HUDEP-2 (cell line): Measurements from ENCODE around the gene YBX3.

Source experiments
- DNase-seq, 76 experiments: peaks; one replicate each; lab custom pipeline; 2025; ENCODE audit not compliant: unreplicated experiment in 76 of 76; lab: John Stamatoyannopoulos, UW

YBX3 gene

DNA sequence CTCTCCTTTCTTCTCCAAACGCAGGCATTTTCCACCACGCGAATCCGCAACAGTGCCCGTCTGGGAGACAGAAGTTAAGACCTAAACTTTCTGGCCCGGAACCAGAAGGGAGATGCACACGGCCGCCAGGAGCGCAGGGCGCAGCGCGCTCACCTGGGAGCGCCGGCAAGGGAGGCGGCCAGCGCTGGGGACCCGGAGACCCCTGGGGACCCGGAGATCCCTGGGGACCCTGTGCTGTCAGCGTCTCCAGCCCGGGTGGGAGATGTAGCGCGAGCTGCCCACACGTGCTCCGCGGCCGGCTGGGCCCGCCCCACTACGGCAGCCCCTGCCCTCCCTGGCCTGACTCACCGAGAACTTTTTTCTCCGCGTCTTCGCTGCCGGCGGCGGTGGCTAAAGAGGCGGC lies 620 bp downstream of the YBX3 start:
- DNase-seq = peak in 31 of 76 experiments; percentile 4 to 62 (median 28)

DNA sequence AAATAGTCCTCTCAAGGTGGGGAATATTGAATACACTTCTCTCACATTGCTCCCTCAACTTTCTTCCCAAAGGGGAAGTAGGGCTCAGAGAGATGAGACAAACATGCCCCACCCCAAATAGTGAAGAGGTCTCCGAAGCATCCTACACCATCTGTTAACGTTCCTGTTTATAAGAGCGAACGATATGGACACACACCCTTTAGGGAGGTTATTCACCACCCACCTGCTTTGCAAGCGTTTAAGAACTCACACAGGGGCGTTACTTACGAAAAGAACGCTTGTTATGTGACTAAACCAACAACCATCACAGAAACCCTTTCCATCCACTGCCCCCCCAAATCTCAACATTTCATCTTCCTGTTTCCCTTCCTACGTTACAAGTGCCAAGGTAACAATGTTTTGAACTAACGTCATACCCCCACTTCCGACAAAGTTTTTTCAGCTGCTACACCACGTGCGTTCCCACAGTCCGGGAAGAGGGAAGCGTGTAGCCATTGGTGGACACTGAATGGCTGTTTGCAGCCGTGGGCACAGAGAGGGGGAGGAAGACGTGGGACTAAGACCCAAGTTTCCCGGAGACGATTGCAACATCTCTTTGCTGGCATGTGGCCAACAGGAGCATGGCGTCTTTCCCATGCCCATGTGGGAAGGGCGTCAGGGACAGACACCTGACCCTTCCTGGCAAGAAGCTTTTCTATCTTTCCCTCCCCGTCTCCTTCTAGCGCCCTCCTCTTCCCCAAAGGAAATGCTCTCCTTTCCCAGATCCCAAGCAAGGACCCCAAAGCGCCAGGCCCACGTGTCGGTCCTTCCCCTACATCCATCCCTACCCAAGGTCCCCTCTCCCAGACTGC lies 1.2 kb downstream of the YBX3 start:
- peak in 58 of 76 experiments; percentile 4 to 72 (median 32) for DNase-seq

DNA sequence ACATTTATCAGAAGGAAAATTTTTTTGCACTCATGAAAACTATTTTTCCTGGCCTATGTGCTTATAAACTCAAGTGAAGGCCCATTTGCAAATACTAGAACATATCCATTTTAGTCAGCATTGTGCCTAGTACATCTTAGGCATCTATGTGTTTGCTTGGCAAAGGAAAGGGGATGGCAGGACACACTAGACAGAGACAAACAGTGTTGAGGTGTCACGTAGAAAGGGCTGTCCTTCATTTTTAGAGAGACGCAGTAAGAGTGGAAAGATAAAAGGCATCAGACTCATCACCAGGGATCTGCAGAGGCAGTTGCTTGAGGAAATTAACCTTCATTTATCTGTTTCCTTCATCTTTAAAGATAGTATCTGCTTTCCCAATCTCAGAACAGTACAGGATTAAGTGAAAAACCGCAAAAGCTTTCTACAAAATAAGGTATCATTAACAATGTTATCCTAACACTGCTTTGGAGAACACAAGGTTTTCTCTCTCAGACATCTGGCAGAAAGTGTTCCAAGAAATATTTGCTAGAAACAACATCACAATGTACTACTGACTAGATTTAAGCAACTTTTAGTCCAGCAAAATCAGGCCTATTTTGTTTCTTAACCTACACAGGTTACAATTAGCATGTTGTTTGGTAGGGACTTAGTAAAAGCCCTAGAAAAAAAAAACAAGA lies 2.0 kb downstream of the YBX3 start:
- no peak for DNase-seq

DNA sequence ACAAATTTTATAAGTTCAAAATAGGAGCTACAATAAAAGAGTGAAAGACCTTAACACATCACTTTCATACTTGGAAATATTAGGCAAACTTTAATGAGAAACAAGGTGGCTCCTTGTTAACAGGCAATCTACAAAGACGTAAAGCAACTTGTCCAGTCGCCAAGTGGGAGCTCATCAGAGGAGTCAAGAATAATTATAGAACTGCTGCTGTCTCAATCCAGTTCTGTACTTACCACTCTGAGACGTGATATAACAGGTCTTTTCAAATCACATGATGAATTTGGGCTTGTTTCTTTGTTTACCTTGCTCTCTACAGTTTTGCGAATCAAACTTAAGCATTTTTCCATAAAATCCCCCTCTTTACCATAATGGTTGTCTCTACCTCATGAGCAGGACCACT lies 3.6 kb downstream of the YBX3 start:
- DNase-seq = peak in 1 of 76 experiments; percentile 3

DNA sequence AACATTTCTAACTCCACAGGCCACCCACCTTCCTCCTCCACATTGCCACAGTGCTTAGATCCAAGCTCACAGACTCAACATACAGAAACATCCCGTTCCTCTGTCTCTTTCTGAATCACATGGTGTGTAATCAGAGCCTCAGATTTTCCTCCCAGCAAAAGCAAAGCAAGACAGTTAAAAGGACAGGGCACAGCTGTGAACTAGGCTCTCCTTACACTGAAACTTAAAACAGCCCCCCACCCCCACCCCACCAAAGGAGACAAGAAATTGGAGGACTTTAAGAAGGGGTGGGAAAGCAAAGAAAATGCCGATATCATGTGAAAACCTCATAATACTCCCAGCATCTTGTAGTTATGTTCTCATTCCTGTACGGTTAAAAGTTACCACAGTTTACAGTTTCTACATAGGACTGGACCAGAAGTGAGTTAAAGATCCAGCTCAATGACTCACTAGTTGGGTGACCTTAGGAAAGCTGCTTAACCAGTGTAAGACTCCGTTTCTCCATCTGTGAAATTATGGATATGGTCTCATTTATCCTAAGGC lies 4.8 kb downstream of the YBX3 start:
- DNase-seq = no peak

DNA sequence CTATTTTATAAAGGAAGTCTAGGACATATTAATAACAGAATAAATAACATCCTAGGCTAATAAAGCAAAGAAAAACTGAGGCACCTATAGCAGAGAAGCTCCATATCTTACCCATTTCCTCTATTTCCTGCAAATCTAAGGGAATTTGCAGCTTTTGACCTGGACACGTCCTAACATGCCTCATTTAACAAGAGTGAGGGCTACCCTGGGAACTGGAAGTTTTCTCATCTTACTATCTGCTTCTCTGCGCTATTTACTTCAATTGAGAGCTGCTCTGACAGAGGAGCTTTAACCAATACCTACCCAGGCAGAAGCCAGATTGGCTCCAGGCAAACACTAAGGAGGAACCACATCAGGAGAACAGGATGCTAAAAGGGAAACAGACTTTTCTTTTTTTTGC lies 5.7 kb downstream of the YBX3 start:
- no peak for DNase-seq

DNA sequence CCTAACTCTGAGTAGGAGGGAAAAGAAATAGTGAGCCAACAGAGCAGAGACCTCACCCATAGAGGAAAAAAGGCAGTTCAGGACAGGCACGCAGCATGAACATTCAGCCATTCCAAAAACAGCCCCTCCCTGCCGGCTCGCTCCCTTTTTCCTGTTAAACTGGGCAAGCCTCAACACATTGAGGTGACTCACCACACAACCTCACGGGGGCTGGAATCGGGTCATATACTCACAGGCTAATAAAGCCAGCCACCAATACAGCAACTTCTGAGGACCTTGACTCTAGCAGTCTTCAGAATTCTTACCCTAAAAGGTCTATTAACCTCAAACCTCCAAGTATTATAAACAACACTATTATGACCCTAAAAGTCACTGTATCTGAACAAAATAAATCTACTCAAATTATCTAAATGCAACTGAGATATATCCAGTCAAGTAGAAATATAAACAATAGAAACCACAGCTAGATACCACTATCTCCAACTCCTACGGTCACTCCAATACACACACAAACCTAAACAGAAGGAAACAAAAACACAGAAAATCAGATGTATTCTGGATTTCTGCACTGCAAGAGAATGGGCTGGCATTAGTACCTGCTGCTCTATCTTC lies 6.3 kb downstream of the YBX3 start:
- DNase-seq = no peak

DNA sequence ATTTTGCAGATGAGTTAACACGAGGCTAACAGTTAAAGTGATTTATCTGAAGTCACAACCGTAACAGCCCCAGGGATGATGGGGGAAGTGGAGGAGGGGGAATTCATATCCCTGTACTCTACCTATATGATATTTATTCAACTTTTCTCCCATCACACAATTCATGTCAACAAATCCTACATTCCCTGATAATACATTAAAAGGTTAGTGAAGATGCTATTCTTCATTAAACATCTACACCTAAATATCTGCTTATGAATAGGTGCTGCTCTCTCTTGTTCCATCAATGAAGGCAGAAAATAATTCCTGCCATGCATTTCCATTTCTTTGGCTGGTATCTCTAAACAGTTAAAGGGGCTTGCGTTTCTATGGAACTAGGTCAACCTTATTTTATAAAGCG lies 6.8 kb downstream of the YBX3 start:
- DNase-seq = no peak

DNA sequence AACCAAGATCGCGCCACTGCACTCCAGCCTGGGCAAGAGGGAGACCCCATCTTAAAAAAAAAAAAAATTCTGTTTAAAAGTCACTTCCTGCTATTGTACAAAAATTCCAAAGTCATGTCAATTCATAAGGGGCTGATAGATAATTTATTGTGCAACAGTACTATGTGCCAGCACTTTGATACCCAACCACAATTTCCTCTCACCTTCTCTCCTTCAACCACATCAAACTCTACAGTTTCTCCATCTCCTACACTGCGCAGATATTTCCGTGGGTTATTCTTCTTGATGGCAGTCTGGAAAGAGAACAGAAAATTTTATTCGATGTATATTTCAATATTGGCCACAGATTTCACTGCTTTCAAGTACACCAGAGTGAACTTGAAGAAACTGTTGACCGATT lies 7.6 kb downstream of the YBX3 start:
- no peak for DNase-seq

DNA sequence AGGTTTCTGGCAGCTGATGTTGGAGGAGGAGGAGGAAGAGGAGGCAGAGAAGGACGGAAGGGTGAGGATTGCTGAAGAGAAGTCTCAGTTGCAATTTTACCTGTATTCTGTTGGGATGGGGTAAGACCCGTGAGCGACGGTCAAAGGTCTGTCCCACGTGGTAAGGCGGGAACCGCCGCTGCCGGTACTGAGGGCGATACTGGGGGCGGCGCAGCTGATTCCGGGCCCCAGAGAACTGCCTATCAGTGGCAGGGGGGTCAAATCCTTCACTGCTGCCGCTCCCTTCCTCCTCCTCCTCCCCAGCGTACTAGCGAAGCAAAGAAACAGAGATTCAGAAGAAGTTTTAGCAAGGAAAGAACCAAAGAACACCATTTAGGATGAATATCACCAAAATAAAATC lies 13.3 kb downstream of the YBX3 start:
- DNase-seq = no peak

DNA sequence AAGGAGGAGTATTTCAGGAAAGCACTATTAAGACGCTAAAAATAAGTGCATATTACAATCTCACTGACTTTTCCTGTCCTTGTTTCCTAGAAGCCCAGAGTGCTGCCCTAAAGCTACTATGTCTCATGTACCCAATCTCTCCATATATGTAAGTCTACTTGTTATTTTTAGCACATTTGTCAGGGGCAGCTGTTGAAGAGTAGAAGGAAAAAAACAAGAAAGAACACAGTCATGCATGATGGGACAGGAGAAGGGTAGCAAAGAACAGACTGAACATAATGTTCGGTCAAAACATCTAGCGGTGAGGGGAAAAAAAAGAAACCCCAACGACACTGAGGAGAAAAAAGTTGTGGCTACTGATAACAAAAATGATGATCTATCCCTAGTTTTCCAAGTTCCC lies 14.3 kb downstream of the YBX3 start:
- DNase-seq = no peak

DNA sequence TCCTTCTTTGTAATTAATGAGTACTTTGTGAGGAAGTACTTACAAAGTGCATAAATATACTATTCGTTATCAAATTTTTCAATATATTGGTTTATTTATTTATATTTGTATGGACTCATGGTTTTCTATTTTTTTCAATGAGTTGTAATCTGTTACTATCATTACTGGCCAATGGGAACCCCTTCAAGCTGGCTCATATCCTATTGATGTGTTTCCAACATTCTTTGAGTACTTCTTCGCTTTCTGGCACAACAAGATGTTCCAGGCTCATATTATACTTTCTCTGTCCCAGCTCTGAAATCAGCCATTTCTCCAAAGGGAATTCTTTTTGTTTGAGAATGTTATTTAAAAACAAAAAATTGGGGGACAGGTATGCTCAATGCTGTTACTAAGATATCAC lies 17.5 kb downstream of the YBX3 start:
- DNase-seq = no peak

DNA sequence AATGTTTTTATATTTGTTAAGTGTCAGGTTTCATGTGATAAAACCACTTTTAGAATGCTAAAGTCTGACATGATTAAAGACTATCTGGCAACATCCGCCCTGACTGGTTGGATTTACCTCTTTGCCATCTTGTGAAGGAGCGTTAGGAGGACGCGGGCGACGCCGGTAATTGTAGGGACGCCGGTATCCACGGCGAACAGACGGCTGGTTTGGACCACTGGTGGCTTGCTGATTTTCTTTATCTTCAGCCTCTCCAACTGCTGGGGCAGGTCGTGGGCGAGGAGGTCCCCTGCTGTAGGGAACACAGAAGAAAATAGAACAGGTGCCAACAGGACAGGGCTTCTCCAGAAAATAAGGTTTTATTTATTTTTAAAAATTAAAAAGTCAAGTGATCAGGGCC lies 21.3 kb downstream of the YBX3 start:
- peak in 5 of 76 experiments; percentile 4 to 15 (median 10) for DNase-seq

DNA sequence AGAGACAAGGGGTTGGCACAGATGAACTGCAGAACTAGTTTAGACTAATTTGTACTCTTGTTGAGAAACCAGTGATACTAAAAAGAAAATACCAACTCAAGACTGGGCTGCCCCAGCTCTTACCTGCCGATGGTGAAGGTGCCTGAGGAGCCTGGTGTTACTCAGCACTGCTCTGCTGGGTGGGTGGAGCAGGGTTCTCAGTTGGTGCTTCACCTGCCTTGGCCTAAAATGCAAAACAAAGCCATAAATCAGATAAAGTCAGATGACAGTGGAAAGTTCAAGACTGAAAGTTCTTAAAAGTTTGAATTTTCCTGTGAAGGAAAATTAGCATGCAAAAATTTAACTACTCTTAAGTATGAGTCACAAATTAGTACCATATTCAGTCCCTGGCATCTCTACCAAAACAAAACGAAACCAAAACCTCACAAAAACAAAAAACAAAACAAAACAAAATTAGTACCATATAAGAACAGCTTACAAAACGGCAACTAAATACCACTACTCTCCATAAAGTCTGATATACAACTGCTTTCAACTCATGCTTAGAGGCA lies 21.9 kb downstream of the YBX3 start:
- no peak for DNase-seq

DNA sequence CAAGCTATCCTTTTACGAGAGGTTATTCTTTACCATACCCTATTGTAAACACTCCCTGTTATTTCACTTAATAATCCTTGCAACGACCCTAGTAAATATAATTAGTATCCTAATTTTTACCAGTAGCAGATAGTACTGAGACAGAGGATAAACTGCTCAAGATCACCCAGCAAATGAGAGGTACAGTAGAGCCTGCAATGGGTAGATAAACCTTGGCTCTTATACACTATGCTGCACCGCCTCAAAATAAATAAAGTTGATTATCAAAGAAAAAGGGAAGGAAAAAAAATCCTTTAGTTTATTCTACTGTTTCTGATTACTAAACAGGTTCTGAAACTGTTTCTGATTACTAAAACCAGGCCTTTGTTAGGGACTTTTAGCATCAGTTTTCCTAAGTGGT lies 22.5 kb downstream of the YBX3 start:
- peak in 1 of 76 experiments; percentile 5 for DNase-seq

DNA sequence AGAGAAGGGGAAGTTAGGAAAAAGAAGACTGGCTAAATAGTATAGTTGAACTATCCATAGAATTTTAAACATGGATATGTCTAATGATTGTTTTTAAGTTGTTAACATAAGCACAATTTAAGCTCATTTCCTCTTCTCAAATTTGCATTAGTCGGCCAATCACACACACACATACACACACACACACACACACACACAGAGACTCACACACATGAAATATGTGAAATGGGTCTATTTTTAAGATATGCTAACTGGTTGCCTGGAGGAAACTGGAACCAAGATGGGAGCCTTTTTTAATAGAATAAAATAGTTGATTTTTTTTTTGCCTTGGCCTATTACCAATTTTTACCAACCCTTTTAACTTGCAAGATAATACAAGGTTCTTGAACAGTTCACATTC lies 25.3 kb downstream of the YBX3 start:
- no peak for DNase-seq

DNA sequence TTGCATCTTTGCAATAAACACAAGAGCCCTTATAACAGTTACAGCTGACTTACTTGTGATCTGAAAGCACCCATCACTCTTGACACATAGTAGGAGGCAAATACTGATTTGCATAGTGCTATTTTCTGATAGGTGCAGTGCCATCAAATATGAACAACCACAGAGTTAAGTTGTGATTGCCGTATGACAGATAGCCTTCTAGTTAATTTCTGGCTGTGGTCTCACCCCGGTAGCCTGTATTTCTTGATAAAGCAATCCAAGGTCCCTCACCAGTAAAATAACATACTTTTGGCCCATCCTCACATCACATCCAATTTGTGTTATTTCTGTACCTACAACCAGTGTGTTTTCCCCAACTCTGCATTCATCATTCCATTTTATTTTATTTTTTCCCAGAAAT lies 26.0 kb downstream of the YBX3 start:
- peak in 2 of 76 experiments; percentile 12 to 13 for DNase-seq

DNA sequence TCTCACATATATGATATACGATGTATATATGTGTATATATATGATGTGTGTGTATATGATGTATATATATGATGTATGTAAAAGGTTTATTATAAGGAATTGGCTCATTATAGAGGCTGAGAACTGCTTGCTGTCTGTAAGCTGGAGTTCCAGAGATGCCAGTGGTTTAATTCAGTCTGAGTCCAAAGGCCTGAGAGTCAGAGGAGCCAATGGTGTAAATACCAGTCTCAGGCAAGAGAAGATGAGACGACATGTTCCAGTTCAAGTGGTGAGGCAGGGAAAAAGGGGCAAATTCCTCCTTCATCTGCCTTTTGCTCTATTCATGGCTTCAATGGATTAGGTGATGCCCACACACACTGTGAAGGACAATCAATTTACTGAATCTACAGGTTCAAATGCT lies 32.2 kb downstream of the YBX3 start:
- DNase-seq = no peak

DNA sequence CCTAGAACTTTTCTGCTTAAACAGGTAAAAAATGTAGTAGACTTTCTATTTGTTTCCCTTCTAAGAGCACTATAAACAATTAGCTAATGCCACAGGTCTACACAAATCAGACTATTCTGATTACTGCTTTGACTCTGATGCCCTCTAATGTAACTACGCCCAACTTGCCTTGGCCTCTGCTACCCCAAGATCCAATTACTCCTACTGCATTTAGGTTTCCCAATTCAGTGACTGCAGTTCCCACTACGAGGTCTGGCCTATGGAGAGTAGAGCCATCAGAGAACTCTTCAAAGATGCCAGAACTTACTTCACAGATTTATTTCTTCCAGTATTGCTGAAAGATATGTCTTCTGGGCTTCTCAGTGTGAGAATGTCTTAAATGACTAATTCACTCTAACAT lies 34.0 kb downstream of the YBX3 start:
- no peak for DNase-seq

DNA sequence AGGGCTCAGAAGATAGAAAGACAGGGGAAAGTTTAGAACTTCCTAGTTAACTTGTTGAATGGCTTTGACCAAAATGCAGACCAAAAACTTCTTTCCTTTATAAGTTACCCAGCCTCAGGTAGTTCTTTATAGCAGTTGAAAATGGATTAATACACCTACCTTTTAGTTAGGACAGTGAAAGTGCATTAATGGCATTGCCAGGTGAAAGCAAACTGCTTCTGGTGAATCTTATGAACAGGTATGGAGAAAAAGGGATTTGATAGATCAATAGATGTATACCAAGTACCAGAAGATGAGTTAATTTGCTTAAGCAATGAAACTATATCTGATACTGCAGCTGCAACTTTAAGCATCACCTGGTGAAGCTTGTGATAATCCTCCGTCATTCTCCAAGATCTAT lies 35.1 kb downstream of the YBX3 start:
- no peak for DNase-seq
